Effector memory CD8-positive, alpha-beta T cell (primary cell): Measurements from ENCODE around the gene SURF4.
"Not testable (repeated sequence)": the region's sequence is repeated elsewhere in the genome, so short reads cannot be mapped to it uniquely, and the experiment has no call there.

Experiments used
- ATAC-seq: fragments of 150-1000 bp; cut with Tn5 transposase; replicated peaks from 2 replicates; pipeline ENCODE4 v1.10.0; 2021; ENCODE audit warnings: mild to moderate bottlenecking, moderate library complexity
- DNase-seq, 3 experiments: peaks; one replicate each; pipeline ENCODE4 v3.0.0; 2021
- H3K27ac Mint-ChIP-seq, 2 donors: one replicate each; pipeline ENCODE4 v1.8.0; 2022; ENCODE audit warnings: mild to moderate bottlenecking in 2 of 2, mixed read lengths in 2 of 2, moderate library complexity in 2 of 2
- H3K27me3 Mint-ChIP-seq, 2 donors: one replicate each; pipeline ENCODE4 v1.8.0; 2022; ENCODE audit warnings: mixed read lengths in 2 of 2
- H3K36me3 Mint-ChIP-seq: one replicate; pipeline ENCODE4 v1.8.0; 2022; ENCODE audit warnings: mild to moderate bottlenecking, moderate library complexity, mixed read lengths; ENCODE audit not compliant: insufficient read depth
- H3K4me1 Mint-ChIP-seq, 2 donors: one replicate each; pipeline ENCODE4 v1.8.0; 2022; ENCODE audit warnings: low read depth in 2 of 2, mixed read lengths in 2 of 2
- H3K4me3 Mint-ChIP-seq, 2 donors: one replicate each; pipeline ENCODE4 v1.8.0; 2022; ENCODE audit warnings: mild to moderate bottlenecking in 2 of 2, mixed read lengths in 2 of 2, moderate library complexity in 2 of 2
- H3K9me3 Mint-ChIP-seq, 2 donors: one replicate each; pipeline ENCODE4 v1.8.0; 2022; ENCODE audit warnings: mixed read lengths in 2 of 2

SURF4 gene

GRCh38 chr9:133327021-133327420 is 48.8 kb downstream of the SURF4 start:
- not testable (repeated sequence) for ATAC-seq, H3K4me3 Mint-ChIP-seq, DNase-seq, H3K9me3 Mint-ChIP-seq, H3K4me1 Mint-ChIP-seq, H3K27ac Mint-ChIP-seq, H3K27me3 Mint-ChIP-seq
- peaks cover 27% of the 10 kb centered on the region for H3K36me3 Mint-ChIP-seq

GRCh38 chr9:133323991-133324703 is 51.7 kb downstream of the SURF4 start:
- peaks cover 0 to 5% of the 10 kb centered on the region in 2 donors for H3K27me3 Mint-ChIP-seq
- ATAC-seq (no peak), DNase-seq (no peak)
- H3K36me3 Mint-ChIP-seq, result peaks cover 13% of the 10 kb centered on the region
- H3K4me1 Mint-ChIP-seq, result peaks cover 6% of the 10 kb centered on the region in 2 donors
- H3K4me3 Mint-ChIP-seq, result no peak overlapping the region
- no peaks in the 10 kb centered on the region for H3K9me3 Mint-ChIP-seq
- H3K27ac Mint-ChIP-seq, result peak overlapping the region in 1 of 2 donors; percentile 41

- Mint-ChIP-seq H3K4me3 (no peak overlapping the region), H3K27me3 (peaks cover under 1 to 5% of the 10 kb centered on the region in 2 donors), H3K9me3 (no peaks in the 10 kb centered on the region), H3K36me3 (peaks cover 4% of the 10 kb centered on the region), H3K27ac (no peak overlapping the region), H3K4me1 (peaks cover 0 to 4% of the 10 kb centered on the region in 2 donors)
- ATAC-seq (no peak), DNase-seq (no peak)
These were observed 52.6 kb downstream of the SURF4 start for GRCh38 chr9:133323211-133323610.

- Mint-ChIP-seq H3K4me1 (peaks cover 0 to 4% of the 10 kb centered on the region in 2 donors), H3K27ac (no peak overlapping the region), H3K36me3 (peaks cover 3% of the 10 kb centered on the region), H3K4me3 (no peak overlapping the region), H3K9me3 (no peaks in the 10 kb centered on the region), H3K27me3 (peaks cover 5% of the 10 kb centered on the region in 2 donors)
- DNase-seq, result no peak
- ATAC-seq, result no peak
These were observed 53.2 kb downstream of the SURF4 start for GRCh38 chr9:133322701-133323100.

- H3K4me3 Mint-ChIP-seq, result no peak overlapping the region
- ATAC-seq (no peak), DNase-seq (no peak)
- peaks cover 0 to 4% of the 10 kb centered on the region in 2 donors for H3K4me1 Mint-ChIP-seq
- peaks cover 3% of the 10 kb centered on the region for H3K36me3 Mint-ChIP-seq
- no peaks in the 10 kb centered on the region for H3K9me3 Mint-ChIP-seq
- H3K27ac Mint-ChIP-seq, result no peak overlapping the region
- peaks cover 5 to 14% of the 10 kb centered on the region in 2 donors for H3K27me3 Mint-ChIP-seq
These were observed 54.4 kb downstream of the SURF4 start for GRCh38 chr9:133321411-133321935.

- no peak for ATAC-seq
- no peak for DNase-seq
- Mint-ChIP-seq H3K27me3 (peaks cover 5 to 14% of the 10 kb centered on the region in 2 donors), H3K9me3 (no peaks in the 10 kb centered on the region), H3K4me3 (no peak overlapping the region), H3K4me1 (peaks cover 0 to 4% of the 10 kb centered on the region in 2 donors), H3K27ac (no peak overlapping the region), H3K36me3 (peaks cover 3% of the 10 kb centered on the region)
These were observed 55.4 kb downstream of the SURF4 start for GRCh38 chr9:133320421-133320881.

- ATAC-seq, H3K9me3 Mint-ChIP-seq, H3K4me3 Mint-ChIP-seq, H3K27ac Mint-ChIP-seq, H3K4me1 Mint-ChIP-seq, H3K36me3 Mint-ChIP-seq, DNase-seq: not testable (repeated sequence)
- peaks cover 5 to 14% of the 10 kb centered on the region in 2 donors for H3K27me3 Mint-ChIP-seq
These were observed 58.3 kb downstream of the SURF4 start for GRCh38 chr9:133317551-133317950.

- H3K4me1 Mint-ChIP-seq, result no peaks in the 10 kb centered on the region
- peaks cover 0 to 14% of the 10 kb centered on the region in 2 donors for H3K27me3 Mint-ChIP-seq
- no peaks in the 10 kb centered on the region for H3K9me3 Mint-ChIP-seq
- ATAC-seq (no peak), DNase-seq (no peak)
- H3K36me3 Mint-ChIP-seq, result peaks cover 3% of the 10 kb centered on the region
- no peak overlapping the region for H3K27ac Mint-ChIP-seq
- no peak overlapping the region for H3K4me3 Mint-ChIP-seq
These were observed 59.9 kb downstream of the SURF4 start for GRCh38 chr9:133315997-133316396.
